HK-2 (cell line): ENCODE results near the gene RFWD3.

Source experiments
- DNase-seq: peaks from one replicate; pipeline ENCODE4 v3.0.0-alpha.2; 2018; ENCODE audit not compliant: unreplicated experiment

RFWD3 gene

GRCh38 chr16:74622005-74622404, 44.7 kb downstream of the RFWD3 start:
- no peak for DNase-seq

GRCh38 chr16:74617206-74617788, 49.4 kb downstream of the RFWD3 start:
- DNase-seq, result no peak

DNA sequence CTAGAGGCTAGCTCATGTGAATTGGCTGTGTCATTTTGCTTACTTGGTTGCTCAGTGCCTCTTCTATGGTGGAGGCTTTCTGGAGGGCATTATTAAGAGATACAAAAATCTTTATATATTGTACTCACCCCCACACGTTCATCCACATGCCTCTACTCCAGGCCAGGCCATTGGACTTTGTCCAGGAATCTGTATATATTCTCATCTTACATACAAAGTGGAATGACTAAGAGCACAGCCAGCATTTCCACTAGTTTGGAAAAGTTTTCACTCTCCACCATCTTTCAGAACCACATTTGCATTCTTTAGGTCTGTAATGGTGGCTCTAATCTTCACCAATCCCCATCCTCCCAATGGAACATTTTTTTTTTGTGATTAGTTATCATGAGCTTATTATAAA, 55.0 kb downstream of the RFWD3 start:
- no peak for DNase-seq

GRCh38 chr16:74608944-74609343, 57.7 kb downstream of the RFWD3 start:
- DNase-seq, result no peak

DNA sequence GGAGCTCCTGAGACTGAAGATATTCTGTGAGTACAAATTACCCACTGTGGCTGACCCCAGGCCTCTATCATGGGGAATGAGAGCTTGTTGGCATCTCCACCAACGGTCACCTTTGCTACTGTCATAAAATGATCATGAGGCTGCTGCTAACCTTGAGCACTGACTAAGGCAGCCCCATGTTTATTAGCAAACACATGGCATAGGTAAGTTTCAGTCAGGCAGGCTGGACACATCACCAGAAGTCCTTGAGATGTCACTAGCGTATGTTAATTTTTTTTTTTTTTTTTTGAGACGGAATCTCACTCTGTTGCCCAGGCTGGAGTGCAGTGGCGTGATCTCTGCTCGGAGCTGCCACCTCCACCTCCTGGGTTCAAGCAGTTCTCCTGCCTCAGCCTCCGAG, 58.3 kb downstream of the RFWD3 start:
- no peak for DNase-seq

DNA sequence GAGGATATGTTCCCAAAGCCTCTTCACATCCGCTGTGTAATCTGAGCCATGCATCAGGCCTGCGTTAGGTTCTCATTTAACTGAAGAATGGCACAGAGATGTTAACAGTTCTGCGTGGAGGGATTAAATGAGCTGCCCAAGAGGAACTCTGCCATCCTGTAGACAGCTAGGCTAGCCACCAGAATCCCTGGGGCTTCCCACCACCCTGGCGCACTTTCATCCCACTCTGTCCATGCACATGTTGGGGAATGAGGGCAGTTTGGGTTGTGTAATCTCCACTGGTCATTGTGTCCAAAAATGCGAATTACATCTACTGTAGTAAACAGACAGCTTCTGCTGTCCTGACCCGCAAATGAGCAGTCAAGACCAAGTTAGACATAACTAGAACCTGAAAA, 58.7 kb downstream of the RFWD3 start:
- DNase-seq, result no peak

- DNase-seq, result no peak
Measured at GRCh38 chr16:74607310-74607961, 59.2 kb downstream of the RFWD3 start.

GRCh38 chr16:74606521-74607309, 60.0 kb downstream of the RFWD3 start, which contains the start of gene GLG1:
TSS of gene GLG1 (minus strand) at chr16:74607114. CDS start at chr16:74607094, 20 bp downstream.
- peak; percentile 89 for DNase-seq

DNA sequence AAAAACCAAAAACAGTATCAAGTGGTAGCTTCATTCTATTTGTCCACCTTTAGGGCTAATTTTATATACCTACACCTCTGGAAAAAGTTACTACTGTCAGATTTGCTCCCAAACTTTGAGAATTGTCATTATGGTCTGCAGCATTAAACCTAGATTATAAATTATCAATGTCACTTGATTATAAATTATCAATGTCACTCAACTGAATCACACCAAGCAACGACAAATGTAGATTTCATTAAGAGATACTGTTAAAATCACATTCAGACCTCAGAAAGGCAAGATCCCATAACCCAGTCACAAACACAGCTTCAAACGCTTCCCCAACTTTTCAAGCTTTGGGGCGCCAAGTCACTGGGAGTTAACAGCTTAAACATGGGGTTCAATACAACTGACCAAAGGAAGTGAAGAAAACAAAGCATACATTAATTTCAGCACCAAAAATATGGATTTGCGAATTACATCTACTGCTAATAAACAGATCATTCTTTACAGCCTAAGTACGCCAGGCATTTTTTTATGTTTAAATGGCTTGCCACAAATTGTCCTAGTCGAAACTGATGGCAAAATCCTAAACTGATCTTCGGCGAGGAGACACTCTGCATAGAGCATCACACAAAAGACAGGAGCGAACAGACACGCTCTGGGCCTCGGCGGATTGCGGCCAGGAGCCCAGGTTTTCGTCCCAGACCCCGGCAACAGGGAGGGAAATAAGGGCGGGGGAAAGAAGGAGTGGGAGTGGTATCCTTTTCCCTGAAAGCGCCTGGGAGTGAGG, 60.7 kb downstream of the RFWD3 start:
- no peak for DNase-seq

- DNase-seq, result no peak
Measured at GRCh38 chr16:74605332-74605731, 61.3 kb downstream of the RFWD3 start.

DNA sequence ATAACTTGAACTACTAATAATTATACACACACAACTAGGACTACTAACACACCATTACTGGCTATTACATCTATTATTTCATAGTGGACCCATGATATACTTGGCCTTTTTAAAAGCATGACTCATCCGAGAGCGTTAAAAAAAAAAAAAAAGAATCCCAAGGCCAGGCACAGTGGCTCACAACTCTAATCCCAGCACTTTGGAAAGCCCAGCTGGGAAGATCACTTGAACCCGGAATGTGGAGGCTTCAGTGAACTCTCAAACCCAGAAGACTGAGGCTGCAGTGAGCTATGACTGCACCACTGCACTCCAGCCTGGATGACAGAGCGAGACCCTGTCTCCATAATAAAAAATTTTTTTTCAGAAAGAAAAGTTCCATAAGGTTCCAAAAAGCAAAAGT, 62.8 kb downstream of the RFWD3 start:
- DNase-seq, result no peak

- no peak for DNase-seq
Measured at GRCh38 chr16:74601126-74601871, 65.4 kb downstream of the RFWD3 start.

- DNase-seq, result no peak
Measured at GRCh38 chr16:74596586-74596985, 70.1 kb downstream of the RFWD3 start.

GRCh38 chr16:74592847-74593246, 73.8 kb downstream of the RFWD3 start:
- no peak for DNase-seq

DNA sequence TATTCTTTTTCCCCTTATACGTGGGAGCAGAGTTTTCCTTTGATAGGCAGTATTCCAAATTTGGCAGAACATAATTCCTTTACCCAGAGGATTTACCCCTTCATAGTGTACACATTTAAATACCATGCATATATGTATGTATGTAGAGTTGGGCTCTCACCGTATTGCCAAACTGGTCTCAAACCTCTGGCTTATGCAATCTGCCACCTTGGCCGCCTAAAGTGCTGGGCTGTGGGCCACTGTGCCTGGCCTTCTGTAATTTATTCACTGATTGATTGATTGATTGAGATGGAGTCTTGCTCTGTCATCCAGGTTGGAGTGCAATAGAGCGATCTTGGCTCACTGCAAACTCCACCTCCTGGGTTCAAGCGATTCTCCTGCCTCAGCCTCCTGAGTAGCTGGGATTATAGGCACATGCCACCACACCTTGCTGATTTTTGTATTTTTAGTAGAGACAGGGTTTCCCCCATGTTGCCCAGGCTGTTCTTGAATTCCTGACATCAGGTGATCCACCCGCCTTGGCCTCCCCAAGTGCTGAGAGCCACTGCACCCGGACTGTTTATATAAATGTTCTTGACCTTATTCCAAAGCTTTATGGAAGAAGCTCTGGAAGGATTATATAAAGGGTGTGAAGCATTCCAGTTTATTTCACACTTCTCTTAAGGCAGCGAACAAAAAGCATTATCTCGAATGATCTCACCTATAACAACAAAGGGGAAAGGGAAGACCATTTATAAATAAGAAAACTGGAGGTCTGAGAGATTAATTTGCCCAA, 74.6 kb downstream of the RFWD3 start:
- DNase-seq, result no peak

DNA sequence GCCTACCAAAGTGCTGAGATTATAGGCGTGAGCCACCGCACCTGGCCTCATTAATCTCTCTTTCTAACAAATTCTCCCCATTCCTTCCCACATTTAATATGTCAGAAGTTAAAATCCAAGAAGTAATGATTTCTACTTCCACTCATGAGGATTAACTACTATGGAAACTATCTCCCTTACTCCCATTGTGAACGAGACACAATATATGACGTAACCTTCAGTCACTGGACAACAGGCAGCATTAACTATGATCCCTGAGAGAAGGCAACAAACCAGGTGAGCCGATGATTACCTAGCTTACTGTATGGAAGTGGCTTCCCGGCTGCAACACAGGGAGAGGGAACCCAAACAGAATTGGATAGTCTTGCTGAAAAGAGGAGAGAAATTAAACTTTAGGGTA, 79.7 kb downstream of the RFWD3 start:
- no peak for DNase-seq

DNA sequence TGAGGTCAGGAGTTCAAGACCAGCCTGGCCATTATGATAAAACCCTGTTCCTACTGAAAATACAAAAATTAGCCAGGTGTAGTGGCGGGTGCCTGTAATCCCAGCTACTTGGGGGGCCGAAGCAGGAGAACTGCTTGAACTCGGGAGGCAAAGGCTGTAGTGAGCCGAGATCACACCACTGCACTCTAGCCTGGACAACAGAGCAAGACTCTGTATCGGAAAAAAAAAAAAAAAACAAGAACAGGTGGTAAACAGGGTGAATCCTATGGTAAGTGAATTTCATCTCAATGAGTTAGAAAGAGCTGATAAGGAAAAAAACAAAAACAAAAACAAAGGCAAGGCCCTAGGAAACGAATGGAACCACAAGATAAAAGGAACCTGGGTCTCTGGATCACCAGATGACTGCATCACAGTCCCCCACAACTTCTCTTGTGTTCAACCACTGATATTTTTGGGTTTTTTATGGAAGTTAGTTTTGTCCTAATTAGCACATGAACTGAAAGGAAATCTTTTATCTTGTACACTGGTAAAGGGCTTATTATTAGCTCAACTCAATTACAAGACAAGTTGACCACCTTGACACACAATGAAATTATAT, 80.7 kb downstream of the RFWD3 start:
- no peak for DNase-seq

GRCh38 chr16:74583926-74584666, 82.6 kb downstream of the RFWD3 start:
- DNase-seq, result no peak

GRCh38 chr16:74582970-74583369, 83.7 kb downstream of the RFWD3 start:
- no peak for DNase-seq

DNA sequence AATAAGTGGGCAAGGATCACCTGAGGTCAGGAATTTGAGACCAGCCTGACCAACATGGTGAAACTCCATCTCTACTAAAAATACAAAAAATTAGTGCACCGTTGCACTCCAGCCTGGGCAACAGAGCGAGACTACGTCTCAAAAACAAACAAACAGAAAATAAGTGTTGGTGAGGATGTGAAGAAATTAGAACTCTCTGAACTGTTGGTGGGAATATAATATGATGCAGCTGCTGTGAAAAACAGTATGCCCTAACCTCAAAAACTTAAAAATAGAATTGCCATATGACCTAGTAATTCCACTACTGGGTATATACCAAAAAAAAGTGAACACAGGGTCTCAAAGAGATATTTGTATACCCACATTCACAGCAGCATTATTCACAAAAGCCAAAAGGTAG, 85.8 kb downstream of the RFWD3 start:
- DNase-seq, result no peak
